EL (cell line): ENCODE results near the gene TNFSF13.
"Not testable (repeated sequence)": the region's sequence is repeated elsewhere in the genome, so short reads cannot be mapped to it uniquely, and the experiment has no call there.

Experiments
- DNase-seq: peaks from one replicate; pipeline ENCODE4 v3.0.0-alpha.2; 2016

Gene TNFSF13

GRCh38 chr17:7592422-7593021, 34.0 kb downstream of the TNFSF13 start:
- DNase-seq: no peak

- no peak for DNase-seq
Measured at GRCh38 chr17:7593296-7593695, 34.7 kb downstream of the TNFSF13 start.

- not testable (repeated sequence) for DNase-seq
Measured at GRCh38 chr17:7597561-7597960, 39.0 kb downstream of the TNFSF13 start.

DNA sequence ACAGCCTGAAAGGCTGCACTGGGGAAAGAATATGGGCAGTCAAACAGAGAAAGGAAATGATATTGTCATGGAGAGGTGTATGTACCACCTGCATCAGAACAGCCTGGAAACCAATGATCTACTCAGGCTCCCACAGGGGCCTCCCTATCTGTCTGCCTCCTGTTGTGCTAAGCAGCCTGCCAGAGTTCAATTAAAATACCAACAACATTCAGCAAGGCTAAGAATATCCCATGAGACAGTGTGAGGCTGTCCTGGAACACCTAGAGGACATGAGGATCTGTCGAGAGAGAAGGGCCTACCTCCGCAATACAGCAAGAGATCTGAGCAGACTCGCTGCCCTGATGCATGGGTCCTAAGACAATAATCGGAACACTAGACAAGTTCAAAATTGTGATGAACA, 47.7 kb downstream of the TNFSF13 start:
- DNase-seq: no peak

DNA sequence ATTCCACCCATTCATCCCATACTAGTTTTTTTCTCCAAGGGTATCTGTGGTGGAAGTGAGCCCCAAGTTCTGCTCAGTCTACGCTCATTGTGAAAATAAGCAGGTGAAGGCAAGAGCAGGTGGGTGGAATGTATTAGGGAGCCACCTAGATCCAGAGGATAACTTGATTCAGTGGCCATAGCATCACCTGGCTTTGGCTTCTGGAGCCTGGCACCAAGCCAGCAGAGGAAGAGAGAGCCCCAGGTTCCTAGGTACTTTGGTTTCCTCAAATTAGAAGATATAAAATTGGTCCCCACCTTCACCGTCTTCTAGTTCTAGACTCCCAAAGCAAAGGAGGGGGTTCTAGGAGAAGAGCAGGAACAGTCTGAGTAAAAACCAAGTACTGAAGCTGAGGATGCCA, 52.1 kb downstream of the TNFSF13 start:
- no peak for DNase-seq
